Skin of body (tissue), 2 donors: Measurements from ENCODE around the gene ANKEF1. TPM values are rescaled to one million over a fixed set of nuclear protein-coding genes. Genes with fewer than 3 reads are reported as not detected.
"Not testable (repeated sequence)": the region's sequence is repeated elsewhere in the genome, so short reads cannot be mapped to it uniquely, and the experiment has no call there.

ENCODE experiments used
- DNase-seq: peaks from one replicate; lab custom pipeline; 2025; lab: John Stamatoyannopoulos, UW
- total RNA-seq: library from RNA; depleted of rRNA; stranded (reverse); fragments of >200 nt; gene quantifications from one replicate; pipeline ENCODE4 v1.2.3, GENCODE V29; 2014

ANKEF1 gene
- total RNA-seq = 1.3 TPM

GRCh38 chr20:10034717-10035571, at the start of gene ANKEF1:
Gene ANKEF1, plus strand, starts transcription at chr20:10034987. Its CDS starts 3,315 bp downstream, at chr20:10038302.
- DNase-seq = no peak

GRCh38 chr20:9985281-9985680, 49.5 kb upstream of the ANKEF1 start:
- no peak for DNase-seq

GRCh38 chr20:9985773-9986172, 49.0 kb upstream of the ANKEF1 start:
- no peak for DNase-seq

GRCh38 chr20:9989066-9989724, 45.6 kb upstream of the ANKEF1 start:
- DNase-seq = peak; percentile 54

- DNase-seq = no peak
Observed at GRCh38 chr20:9993137-9993536, 41.6 kb upstream of the ANKEF1 start.

- no peak for DNase-seq
Observed at GRCh38 chr20:9994676-9995075, 40.1 kb upstream of the ANKEF1 start.

- DNase-seq = no peak
Observed at GRCh38 chr20:9995510-9996272, 39.1 kb upstream of the ANKEF1 start.

- DNase-seq = no peak
Observed at GRCh38 chr20:9996944-9997343, 37.8 kb upstream of the ANKEF1 start.

- DNase-seq = no peak
Observed at GRCh38 chr20:9999645-10000044, 35.1 kb upstream of the ANKEF1 start.

GRCh38 chr20:10002866-10003265, 31.9 kb upstream of the ANKEF1 start:
- no peak for DNase-seq

GRCh38 chr20:10004900-10005299, 29.9 kb upstream of the ANKEF1 start:
- no peak for DNase-seq

GRCh38 chr20:10005885-10006284, 28.9 kb upstream of the ANKEF1 start:
- no peak for DNase-seq

GRCh38 chr20:10006447-10007090, 28.2 kb upstream of the ANKEF1 start:
- no peak for DNase-seq

- no peak for DNase-seq
Observed at GRCh38 chr20:10007158-10007557, 27.6 kb upstream of the ANKEF1 start.

GRCh38 chr20:10007747-10008146, 27.0 kb upstream of the ANKEF1 start:
- no peak for DNase-seq

- DNase-seq = no peak
Observed at GRCh38 chr20:10012464-10012863, 22.3 kb upstream of the ANKEF1 start.

GRCh38 chr20:10014431-10014830, 20.4 kb upstream of the ANKEF1 start:
- no peak for DNase-seq

GRCh38 chr20:10020937-10021336, 13.8 kb upstream of the ANKEF1 start:
- no peak for DNase-seq

GRCh38 chr20:10022625-10023024, 12.2 kb upstream of the ANKEF1 start:
- DNase-seq = no peak

- no peak for DNase-seq
Observed at GRCh38 chr20:10023911-10024310, 10.9 kb upstream of the ANKEF1 start.

- not testable (repeated sequence) for DNase-seq
Observed at GRCh38 chr20:10031451-10032215, 3.2 kb upstream of the ANKEF1 start.
